ENCODE data around the gene CRADD.

DNA sequence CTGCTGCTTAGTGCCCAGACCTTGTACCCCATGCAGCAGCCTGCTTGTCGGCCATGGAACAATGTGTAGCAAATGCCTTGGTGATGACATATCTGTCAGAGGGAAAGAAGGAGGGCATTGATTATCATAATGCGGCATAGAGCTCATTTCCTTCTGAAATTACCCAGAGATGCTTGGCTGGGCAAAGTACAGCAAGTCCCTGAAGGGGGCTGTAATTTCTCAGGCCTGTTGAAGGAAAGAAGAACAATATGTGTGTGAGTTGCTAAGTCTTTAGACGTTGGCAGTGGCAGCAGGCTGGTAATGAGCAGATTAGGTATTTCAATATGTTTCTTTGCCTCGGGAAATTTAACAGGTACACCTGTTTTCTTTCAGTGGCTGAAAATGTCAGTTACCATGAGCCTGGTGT, 128.6 kb downstream of the CRADD start:
- TF ChIP-seq POLR2A (IDR thresholded peaks at IDR 0.05) = no peak
- TF ChIP-seq, protein P1, sequence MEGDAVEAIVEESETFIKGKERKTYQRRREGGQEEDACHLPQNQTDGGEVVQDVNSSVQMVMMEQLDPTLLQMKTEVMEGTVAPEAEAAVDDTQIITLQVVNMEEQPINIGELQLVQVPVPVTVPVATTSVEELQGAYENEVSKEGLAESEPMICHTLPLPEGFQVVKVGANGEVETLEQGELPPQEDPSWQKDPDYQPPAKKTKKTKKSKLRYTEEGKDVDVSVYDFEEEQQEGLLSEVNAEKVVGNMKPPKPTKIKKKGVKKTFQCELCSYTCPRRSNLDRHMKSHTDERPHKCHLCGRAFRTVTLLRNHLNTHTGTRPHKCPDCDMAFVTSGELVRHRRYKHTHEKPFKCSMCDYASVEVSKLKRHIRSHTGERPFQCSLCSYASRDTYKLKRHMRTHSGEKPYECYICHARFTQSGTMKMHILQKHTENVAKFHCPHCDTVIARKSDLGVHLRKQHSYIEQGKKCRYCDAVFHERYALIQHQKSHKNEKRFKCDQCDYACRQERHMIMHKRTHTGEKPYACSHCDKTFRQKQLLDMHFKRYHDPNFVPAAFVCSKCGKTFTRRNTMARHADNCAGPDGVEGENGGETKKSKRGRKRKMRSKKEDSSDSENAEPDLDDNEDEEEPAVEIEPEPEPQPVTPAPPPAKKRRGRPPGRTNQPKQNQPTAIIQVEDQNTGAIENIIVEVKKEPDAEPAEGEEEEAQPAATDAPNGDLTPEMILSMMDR (IDR thresholded peaks at IDR 0.05 in 4 of 5, conservative IDR thresholded peaks at IDR 0.05 in 1 of 5) = no peak

Measured in gastrocnemius medialis (tissue), 4 donors.